Measurements from ENCODE around the gene KCNK1. TPM values are rescaled to one million over a fixed set of nuclear protein-coding genes. Genes with fewer than 3 reads are reported as not detected.

The KCNK1 gene
- total and polyA plus RNA-seq, 2 of the 8 experiments (the other 6 are each of a cell fraction or from before 2014, with no cell fraction given): 11.9 to 16.5 TPM

- no peak overlapping the region for H2AFZ ChIP-seq (ENCODE audit: low read length)
- no peak overlapping the region for H4K5ac ChIP-seq (ENCODE audit: insufficient read length, low read depth, low read length)
- H4K20me1 ChIP-seq (replicated peaks in 1 of 2; ENCODE audit: control insufficient read depth in 1 of 2, insufficient read depth in 2 of 2, low read length in 2 of 2): no peaks in the 10 kb centered on the region
- H3K14ac ChIP-seq (ENCODE audit: insufficient read length): no peak overlapping the region
- H3K18ac ChIP-seq (ENCODE audit: extremely low read depth, low read length): no peak overlapping the region
- TF ChIP-seq POLR2A (IDR thresholded peaks at IDR 0.05; ENCODE audit: control extremely low read depth in 1 of 2, low read depth in 2 of 2, low read length in 2 of 2): no peak
- no peak for TF ChIP-seq CTBP2 (IDR thresholded peaks at IDR 0.05; ENCODE audit: borderline replicate concordance, insufficient read depth, insufficient read length, low read length)
- no peak for TF ChIP-seq EGR1 (IDR thresholded peaks at IDR 0.05; ENCODE audit: borderline replicate concordance, low read depth, low read length)
- TF ChIP-seq BCL11A (IDR thresholded peaks at IDR 0.05; ENCODE audit: low read depth in 2 of 2, low read length in 2 of 2): no peak
- no peak for TF ChIP-seq POU5F1 (IDR thresholded peaks at IDR 0.05; ENCODE audit: low read depth, low read length)
- no peak for TF ChIP-seq CHD2 (IDR thresholded peaks at IDR 0.05; ENCODE audit: low read length)
- no peak for TF ChIP-seq SUZ12 (IDR thresholded peaks at IDR 0.05; ENCODE audit: low read length)
- H3K4me1 ChIP-seq (replicated peaks in 1 of 4; ENCODE audit: control insufficient read depth in 3 of 4, insufficient read depth in 4 of 4, low read length in 3 of 4): no peaks in the 10 kb centered on the region
- no peak overlapping the region for H3K4ac ChIP-seq (replicated peaks; ENCODE audit: insufficient read length, low read depth, low read length)
- no peak overlapping the region for H4K8ac ChIP-seq (ENCODE audit: extremely low read depth, insufficient read depth, low read length)
- no peak overlapping the region for H3K56ac ChIP-seq (replicated peaks; ENCODE audit: insufficient read length, low read depth, low read length)
- no peak overlapping the region for H2BK120ac ChIP-seq (replicated peaks; ENCODE audit: low read depth, low read length)
- H4K91ac ChIP-seq (replicated peaks; ENCODE audit: insufficient read length, low read length): no peak overlapping the region
- no peak overlapping the region for H3K23ac ChIP-seq (ENCODE audit: insufficient read length)
- H2BK5ac ChIP-seq (ENCODE audit: low read depth, low read length): no peak overlapping the region
- CTCF ChIA-PET (ENCODE audit: partially characterized antibody): no interaction called here
- no peaks in the 10 kb centered on the region for H3K23me2 ChIP-seq (ENCODE audit: low read depth, low read length)
- DNase-seq (ENCODE audit: low read depth in 1 of 2, low spot score in 2 of 2) (no peak), FAIRE-seq (no peak)
- no peaks in the 10 kb centered on the region for H3K79me2 ChIP-seq (ENCODE audit: control insufficient read depth in 1 of 2, insufficient read depth in 2 of 2, low read length in 2 of 2)
- H2BK12ac ChIP-seq (ENCODE audit: low read depth, low read length): no peak overlapping the region
- no peak overlapping the region for H3K9ac ChIP-seq (replicated peaks in 1 of 4; ENCODE audit: extremely low read depth in 1 of 4, low read depth in 3 of 4, low read length in 3 of 4)
- H3K27me3 ChIP-seq (replicated peaks in 1 of 4; ENCODE audit: control insufficient read depth in 3 of 4, extremely low read depth in 1 of 4, insufficient read depth in 3 of 4, low read length in 3 of 4): no peaks in the 10 kb centered on the region
- no peak overlapping the region for H2AK5ac ChIP-seq (ENCODE audit: low read depth, low read length)
- H3K9me3 ChIP-seq (ENCODE audit: insufficient read depth in 2 of 2, low read depth in 1 of 2, low read length in 1 of 2): 0 out of 4 replicates have a peak, but pooled peaks cover 0 to 2% of the 10 kb centered on the region in 2 experiments
- POLR2A ChIA-PET (ENCODE audit: partially characterized antibody): no interaction called here
- H3K27ac ChIP-seq (ENCODE audit: low read depth, low read length): no peak overlapping the region
- H3K36me3 ChIP-seq (ENCODE audit: control insufficient read depth in 2 of 4, insufficient read depth in 4 of 4, low read length in 3 of 4): no peaks in the 10 kb centered on the region
- H3K4me3 ChIP-seq (ENCODE audit: extremely low read depth in 1 of 4, insufficient read depth in 2 of 4, low read depth in 3 of 4, low read length in 4 of 4): no peak overlapping the region
- no peak overlapping the region for H2BK15ac ChIP-seq (ENCODE audit: low read length)
- no peak overlapping the region for H2BK20ac ChIP-seq (ENCODE audit: low read length)
- H3K4me2 ChIP-seq (ENCODE audit: insufficient read depth in 1 of 2, low read depth in 2 of 2, low read length in 2 of 2): no peak overlapping the region
- WGBS, 2 experiments (ENCODE audit: extremely low coverage in 1 of 2, insufficient coverage in 1 of 2, insufficient read length in 1 of 2, insufficient replicate concordance in 2 of 2, low coverage in 1 of 2, low lambda C conversion rate in 2 of 2, missing lambda C conversion rate in 1 of 2): 82% methylated on average over 2 of the region's 2 CpGs; no CpG with 5 or more reads in 1 of the 2 experiments
- no peaks in the 10 kb centered on the region for H3K79me1 ChIP-seq (ENCODE audit: low read depth, low read length)
Observed at GRCh38 chr1:233565313-233565712, 48.6 kb upstream of the KCNK1 start.

All from H1 (cell line).